ENCODE data around the gene UNC80.

GRCh38 chr2:209870067-209870466 lies 98.4 kb downstream of the UNC80 start:
- TF ChIP-seq POLR2A (IDR thresholded peaks at IDR 0.05) (no peak), CTCF (IDR thresholded peaks at IDR 0.05) (no peak)

Data from Peyer's patch (tissue), 4 donors.